Occipital lobe (tissue), 2 donors: ENCODE data around the gene VPS51. TPM values are rescaled to one million over a fixed set of nuclear protein-coding genes. Genes with fewer than 3 reads are reported as not detected.
"Not testable (repeated sequence)": the region's sequence is repeated elsewhere in the genome, so short reads cannot be mapped to it uniquely, and the experiment has no call there.

Source experiments
- DNase-seq: peaks from one replicate; lab custom pipeline; 2025; lab: John Stamatoyannopoulos, UW
- total RNA-seq: library from RNA; depleted of rRNA; stranded (reverse); fragments of >200 nt; gene quantifications from one replicate; pipeline ENCODE4 v1.2.3, GENCODE V29; 2014

Gene VPS51
- total RNA-seq, 1 donor from 2014 or later, result 215 TPM

- no peak for DNase-seq
These were observed 37.1 kb downstream of the VPS51 start for GRCh38 chr11:65132988-65133700.

GRCh38 chr11:65133724-65134123 lies 37.7 kb downstream of the VPS51 start:
- DNase-seq, result no peak

GRCh38 chr11:65134240-65134951 lies 38.4 kb downstream of the VPS51 start, which contains the start of gene SYVN1:
Gene SYVN1, minus strand, starts transcription at chr11:65134519. Its CDS starts 918 bp downstream, at chr11:65133601.
- DNase-seq, result peak; percentile 82

GRCh38 chr11:65134952-65135632 lies 39.1 kb downstream of the VPS51 start:
- DNase-seq, result peak; percentile 84

GRCh38 chr11:65135633-65136145 lies 39.7 kb downstream of the VPS51 start:
- no peak for DNase-seq

GRCh38 chr11:65136515-65137096 lies 40.6 kb downstream of the VPS51 start:
- DNase-seq, result no peak

GRCh38 chr11:65141896-65142494 lies 46.0 kb downstream of the VPS51 start:
- no peak for DNase-seq

- no peak for DNase-seq
These were observed 51.5 kb downstream of the VPS51 start for GRCh38 chr11:65147352-65148075.

GRCh38 chr11:65148657-65149056 lies 52.6 kb downstream of the VPS51 start:
- no peak for DNase-seq

- DNase-seq, result not testable (repeated sequence)
These were observed 54.1 kb downstream of the VPS51 start for GRCh38 chr11:65150131-65150508.

GRCh38 chr11:65150509-65151299 lies 54.7 kb downstream of the VPS51 start:
- peak; percentile 31 for DNase-seq

- no peak for DNase-seq
These were observed 55.4 kb downstream of the VPS51 start for GRCh38 chr11:65151331-65151899.

- DNase-seq, result no peak
These were observed 56.1 kb downstream of the VPS51 start for GRCh38 chr11:65152122-65152521.

- DNase-seq, result no peak
These were observed 60.2 kb downstream of the VPS51 start for GRCh38 chr11:65156256-65156655.

- DNase-seq, result no peak
These were observed 60.9 kb downstream of the VPS51 start for GRCh38 chr11:65156926-65157325.

- no peak for DNase-seq
These were observed 61.3 kb downstream of the VPS51 start for GRCh38 chr11:65157336-65157735.

- DNase-seq, result no peak
These were observed 63.0 kb downstream of the VPS51 start for GRCh38 chr11:65159012-65159411.

- no peak for DNase-seq
These were observed 64.6 kb downstream of the VPS51 start for GRCh38 chr11:65160643-65161042.
